Stimulated activated CD4-positive, alpha-beta T cell treated with anti-CD3 and anti-CD28 coated beads, Interleukin-12 subunit alpha, Interleukin-12 subunit beta, amount 100 ng/mL, for 48 hours (primary cell): ENCODE measurements around the gene CAPS2.
"Not testable (repeated sequence)": the region's sequence is repeated elsewhere in the genome, so short reads cannot be mapped to it uniquely, and the experiment has no call there.

Experiments
- DNase-seq, 3 donors: peaks; one replicate each; pipeline ENCODE4 v3.0.0-alpha.2; 2020; ENCODE audit warnings: low read depth in 2 of 3, low spot score in 1 of 3

The CAPS2 gene

DNA sequence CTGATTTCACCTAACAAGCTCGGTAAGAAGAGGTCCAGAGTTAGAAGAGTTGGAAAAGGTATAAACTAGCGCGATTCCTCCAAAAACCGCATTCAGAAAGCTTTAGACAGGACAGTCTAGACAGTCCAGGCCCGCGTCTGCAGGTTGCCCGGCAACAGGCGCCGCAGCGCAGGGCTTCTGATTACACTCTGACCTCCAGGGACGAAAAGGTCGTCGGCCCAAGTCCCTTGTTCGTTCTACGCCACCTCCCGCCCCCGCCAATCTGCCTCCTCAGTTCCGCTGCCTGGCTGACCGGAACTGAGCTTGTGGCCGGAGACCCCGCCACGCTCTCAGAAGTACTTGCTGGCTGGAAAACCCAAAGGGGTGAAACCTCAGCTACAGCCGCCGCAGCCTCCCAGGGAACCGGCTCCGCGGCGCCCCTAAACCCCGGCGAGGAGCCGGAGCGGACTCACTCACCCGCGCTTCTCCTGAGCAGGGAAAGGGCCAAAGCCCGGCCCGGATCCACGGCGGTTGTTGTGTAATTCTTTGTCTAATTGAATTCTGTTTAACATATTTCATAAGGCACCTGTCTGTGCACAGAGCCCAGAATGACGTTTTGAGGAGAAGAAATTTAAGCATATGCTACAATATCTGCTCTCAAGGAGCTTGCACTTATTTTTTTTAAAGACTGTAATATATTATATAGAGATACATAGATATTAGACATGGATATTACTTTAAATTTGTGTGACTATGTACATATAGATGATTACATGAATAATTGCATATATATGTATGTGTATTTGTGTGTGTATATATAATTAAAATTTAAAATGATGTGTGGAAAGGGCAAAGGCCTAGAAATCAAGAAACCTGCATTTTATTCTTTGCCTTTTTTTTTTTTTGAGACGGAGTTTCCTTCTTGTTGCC is at the start of gene CAPS2:
CAPS2 (minus strand) TSS at position 407 of the 909 bp plus-strand sequence. CDS start 3,826 bp downstream, outside the sequence.
- peak; percentile 46 to 63 (median 57) for DNase-seq

DNA sequence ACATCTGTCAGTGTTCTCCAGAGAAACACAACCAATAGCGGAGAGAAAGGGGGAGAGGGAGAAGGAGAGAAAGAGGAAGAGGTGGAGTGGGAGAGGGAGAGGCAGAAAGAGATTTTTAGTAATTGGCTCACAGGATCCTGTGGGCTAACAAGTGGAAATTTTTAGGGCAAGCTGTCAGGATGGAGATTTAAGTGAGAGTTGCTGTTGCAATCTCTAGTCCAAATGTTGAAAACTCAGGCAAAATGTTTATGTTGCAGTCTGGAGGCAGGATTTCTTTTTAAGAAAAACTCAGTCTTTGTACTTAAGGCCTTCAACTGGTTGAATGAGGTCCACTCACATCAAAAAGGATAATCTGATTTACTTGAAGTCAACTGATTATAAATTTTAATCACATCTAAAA is 48.2 kb upstream of the CAPS2 start:
- no peak for DNase-seq

DNA sequence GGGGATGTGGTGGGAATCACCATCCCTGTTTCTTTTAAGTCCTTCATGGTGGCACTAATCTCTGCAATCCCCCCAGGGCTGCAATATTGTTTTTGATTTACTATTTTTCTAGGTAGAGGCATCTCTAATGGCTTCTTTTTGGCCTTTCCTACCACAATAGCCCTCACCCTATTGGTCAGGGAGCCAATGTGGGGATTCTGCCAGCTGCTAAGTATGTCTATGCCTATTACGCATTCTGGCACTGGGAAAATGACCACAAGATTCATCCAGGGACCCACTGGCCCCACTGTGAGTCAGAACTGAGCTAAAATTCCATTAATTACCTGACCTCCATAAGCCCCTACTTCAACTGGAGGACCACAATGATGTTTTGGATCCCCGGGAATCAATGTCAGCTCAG is 44.8 kb upstream of the CAPS2 start:
- no peak for DNase-seq

DNA sequence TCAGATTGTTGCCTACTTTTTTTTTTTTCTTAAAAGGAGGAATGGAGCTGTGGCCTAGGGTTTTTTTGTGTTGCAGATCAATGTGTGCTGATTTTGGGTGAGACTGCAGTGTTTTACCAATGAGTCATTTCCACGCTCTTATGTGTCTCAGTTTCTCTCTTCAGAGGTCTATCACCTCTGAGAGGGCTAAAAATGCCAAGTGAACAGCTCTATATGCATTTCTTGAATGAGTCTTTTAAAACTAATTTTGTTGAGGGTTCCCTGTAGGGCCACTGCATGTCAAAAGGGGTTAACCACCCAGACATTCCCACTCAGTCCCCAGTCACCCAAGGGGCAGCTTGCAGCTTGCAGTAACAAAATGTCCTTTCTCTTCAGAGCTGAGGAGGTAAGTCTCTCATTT is 36.5 kb upstream of the CAPS2 start:
- no peak for DNase-seq

DNA sequence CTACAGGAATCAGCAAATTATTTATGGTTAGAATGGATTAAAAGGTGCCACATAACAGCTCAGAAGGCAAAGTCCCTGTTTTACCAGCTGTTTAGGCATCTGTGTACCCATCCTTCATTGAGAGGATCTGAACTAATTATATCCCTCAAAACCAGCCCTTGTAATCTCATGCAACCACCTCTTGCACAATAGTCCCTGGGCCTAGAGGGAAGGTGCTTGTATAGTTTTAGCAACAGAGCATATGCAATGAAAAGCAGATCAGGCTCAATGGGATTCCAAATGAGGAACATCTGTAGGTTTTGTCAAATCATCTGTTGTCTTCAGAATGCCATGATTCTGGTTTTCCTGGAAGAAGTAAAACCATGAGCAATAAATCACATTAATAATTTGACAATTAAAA is 34.8 kb upstream of the CAPS2 start:
- no peak for DNase-seq

DNA sequence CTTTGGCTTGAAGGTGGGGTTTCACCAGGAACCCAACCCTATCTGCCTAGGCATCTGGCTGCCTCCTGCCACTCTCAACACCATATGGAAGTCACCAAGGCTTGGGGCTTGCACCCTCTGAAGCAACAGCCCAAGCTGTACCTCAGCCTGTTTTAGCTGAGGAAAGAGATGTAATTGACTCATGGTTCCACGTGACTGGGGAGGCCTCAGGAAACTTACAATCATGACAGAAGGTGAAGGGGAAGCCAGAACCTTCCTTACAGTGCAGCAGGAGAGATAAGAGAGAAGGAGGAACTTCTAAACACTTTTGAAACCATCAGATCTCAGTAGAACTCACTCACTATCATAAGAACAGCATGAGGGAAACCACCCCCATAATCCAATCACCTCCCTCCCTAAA is 31.3 kb upstream of the CAPS2 start:
- no peak for DNase-seq

DNA sequence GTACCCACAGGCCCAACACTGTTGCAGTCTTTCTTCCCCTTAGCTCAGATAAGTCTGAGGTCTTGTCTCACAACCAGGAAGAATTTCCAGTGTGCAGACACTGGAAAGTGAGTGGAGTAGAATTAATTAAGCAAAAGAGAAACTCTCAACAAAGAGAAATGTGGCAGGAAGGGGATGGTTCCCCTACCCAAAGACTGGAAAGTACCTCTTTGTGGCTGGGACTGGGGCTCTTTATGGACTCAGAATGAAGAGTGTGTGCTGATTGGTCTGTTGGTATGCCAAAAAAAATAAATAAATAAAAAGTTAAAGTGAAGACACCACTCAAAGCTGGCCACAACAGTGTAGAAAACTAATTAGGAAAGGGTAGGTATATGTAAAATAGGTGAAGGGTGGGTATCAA is 30.8 kb upstream of the CAPS2 start:
- DNase-seq: no peak

DNA sequence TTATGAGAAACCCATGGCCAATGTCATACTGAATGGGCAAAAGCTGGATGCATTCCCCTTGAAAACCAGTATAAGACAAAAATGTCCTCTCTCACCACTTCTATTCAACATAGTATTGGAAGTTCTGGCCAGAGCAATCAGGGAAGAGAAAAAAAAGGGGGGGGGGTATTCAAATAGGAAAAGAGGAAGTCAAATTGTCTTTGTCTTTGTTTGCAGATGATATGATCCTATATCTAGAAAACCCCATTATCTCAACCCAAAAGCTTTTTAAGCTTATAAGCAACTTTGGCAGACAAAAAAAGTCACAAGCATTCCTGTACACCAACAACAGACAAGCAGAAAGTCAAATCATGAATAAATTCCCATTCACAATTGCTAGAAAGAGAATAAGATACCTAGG is 23.9 kb upstream of the CAPS2 start:
- no peak for DNase-seq

DNA sequence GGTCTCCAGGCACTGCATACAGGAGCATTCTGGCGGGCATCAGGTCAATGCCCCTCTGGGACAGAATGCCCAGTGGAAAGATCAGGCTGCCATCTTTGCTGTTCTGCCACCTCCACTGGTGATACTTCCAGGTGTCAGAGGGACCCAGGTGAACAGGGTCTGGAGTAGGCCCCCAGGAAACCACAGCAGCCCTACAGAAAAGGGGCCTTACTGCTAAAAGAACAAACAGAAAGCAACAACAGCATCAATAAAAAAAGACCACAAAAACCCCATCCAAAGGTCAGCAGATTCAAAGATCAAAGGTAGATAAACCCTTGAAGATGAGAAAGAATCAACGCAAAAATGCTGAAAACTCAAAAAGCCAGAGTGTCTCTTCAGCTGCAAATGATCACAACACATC is 20.3 kb upstream of the CAPS2 start:
- no peak for DNase-seq

DNA sequence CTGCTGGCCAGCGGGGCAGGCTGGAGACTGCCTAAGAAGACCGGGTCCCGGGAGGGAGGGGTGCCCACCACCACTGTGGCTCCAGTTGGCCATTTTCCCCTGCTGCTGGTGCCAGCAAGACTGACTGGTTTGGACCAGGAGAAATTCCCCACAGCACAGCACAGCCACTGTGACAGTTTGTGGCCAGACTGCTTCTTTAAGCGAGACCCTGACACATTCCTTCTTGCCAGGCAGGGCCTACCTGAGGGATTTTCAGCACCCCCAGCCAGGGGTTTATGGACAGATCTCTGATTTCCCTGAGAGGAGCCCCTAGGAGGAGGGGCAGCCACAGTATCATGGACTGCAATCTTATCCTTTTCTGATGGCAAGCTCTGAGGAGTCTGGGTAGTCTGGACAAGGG is 19.8 kb upstream of the CAPS2 start:
- DNase-seq: no peak

DNA sequence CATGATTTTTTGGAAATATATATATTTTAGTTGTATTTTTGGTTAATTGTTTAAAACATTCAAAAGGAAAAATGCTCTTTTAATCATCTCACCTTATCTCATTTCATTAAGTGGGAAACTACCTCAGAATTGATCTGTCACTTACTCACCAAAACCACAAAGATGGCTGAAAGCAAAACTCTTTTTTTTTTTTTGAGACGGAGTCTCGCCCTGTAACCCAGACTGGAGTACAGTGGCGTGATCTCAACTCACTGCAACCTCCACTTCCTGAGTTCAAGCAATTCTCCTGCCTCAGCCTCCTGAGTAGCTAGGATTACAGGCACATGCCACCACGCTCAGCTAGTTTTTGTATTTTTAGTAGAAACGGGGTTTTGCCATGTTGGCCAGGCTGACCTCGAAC is 16.1 kb upstream of the CAPS2 start:
- not testable (repeated sequence) for DNase-seq

DNA sequence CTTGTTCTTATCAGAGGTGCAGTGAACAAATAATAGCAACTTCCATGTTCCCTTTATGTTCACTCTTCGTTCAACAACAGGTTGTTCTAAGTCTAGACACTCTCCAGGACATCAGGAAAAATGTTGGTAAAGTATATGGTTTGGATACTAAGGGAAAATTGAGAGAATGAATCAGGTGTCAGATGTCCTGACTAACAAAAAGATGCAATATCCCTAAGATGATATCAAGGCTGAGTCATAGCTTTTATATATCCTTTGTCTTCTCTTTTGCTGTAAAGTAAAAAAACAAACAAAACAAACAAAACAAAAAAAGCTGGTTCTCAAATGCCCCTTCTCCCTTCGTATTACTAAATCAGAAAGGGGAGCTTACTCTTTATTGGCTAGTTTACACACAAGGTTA is 15.4 kb upstream of the CAPS2 start:
- no peak for DNase-seq

DNA sequence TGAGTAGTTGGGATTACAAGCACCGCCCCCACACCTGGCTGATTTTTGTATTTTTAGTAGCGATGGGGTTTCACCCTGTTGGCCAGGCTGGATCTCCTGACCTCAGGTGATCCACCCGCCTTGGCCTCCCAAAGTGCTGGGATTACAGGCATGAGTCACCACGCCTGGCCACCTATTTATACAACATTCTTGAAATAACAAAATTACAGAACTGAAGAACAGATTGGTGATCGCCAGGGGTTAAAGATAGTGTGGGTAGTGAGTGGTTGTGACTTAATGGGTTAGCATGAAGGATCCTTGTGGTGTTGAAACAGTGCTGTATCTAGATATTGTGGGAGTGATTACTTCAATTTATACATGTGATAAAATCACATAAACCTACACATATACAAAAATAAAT is 11.7 kb upstream of the CAPS2 start:
- DNase-seq: no peak

DNA sequence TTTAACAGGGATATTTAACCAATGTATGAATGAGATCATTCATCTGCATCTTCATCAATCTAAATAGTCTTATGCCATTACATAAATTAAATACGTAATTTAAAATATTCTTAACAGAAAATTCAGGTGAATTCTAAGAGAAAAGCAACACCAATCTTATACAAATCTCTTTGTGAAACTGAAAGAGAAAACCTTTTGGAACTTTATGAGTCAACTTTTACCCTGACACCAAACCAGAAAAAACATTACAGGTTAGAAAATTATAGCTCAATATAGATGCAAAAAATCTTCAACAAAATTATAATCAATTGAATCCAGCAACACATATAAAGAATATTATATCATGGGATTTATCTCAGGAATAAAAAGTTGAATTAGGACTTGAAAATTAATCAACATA is 7.8 kb upstream of the CAPS2 start:
- no peak for DNase-seq

DNA sequence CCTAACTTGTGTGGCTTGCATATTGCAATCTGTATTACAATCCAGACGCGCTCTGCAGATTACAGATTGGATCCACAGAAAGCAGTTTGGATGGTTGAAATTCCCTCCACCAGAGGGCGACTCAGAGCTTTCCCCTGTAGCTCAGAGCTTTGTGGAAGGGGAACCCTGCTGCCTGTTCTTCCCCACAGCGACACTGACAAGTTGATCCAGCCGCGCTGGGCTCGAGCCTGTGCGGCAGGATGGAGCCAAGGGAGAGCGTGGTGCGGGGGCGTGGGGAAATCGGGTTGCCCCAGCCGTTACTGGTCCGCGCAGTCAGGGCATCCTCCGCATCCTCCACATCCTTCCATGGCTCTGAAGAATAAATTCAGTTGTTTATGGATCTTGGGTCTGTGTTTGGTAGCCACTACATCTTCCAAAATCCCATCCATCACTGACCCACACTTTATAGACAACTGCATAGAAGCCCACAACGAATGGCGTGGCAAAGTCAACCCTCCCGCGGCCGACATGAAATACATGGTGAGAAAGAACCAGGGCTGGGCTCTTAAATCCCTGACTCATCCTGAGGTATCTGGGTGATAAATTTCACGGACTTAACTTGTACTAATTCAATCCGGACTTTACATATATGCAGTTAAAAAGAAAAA is 4.4 kb upstream of the CAPS2 start, which contains the start of gene GLIPR1L1:
GLIPR1L1 (plus strand) TSS at position 287 of the 647 bp plus-strand sequence; CDS start at position 346, 59 bp downstream.
- DNase-seq: peak; percentile 62 to 83 (median 78)

DNA sequence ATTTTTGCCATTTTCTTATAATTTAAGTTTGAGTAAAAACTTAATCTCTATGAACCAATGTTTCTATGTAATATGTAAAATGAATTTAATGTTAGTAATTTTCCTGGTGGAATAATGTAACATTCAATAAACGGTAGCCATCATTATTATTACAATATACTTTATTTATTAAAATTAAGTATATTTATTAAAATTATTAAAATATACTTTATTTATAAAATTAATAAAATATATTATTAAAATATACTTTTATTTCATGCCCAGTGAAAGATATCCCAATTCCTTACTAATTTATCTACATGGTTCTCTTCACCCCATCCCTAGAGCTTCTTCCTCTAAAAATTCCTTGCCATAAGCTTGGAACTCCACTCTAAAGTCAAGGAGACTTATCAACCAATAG is 2.5 kb downstream of the CAPS2 start:
- no peak for DNase-seq

DNA sequence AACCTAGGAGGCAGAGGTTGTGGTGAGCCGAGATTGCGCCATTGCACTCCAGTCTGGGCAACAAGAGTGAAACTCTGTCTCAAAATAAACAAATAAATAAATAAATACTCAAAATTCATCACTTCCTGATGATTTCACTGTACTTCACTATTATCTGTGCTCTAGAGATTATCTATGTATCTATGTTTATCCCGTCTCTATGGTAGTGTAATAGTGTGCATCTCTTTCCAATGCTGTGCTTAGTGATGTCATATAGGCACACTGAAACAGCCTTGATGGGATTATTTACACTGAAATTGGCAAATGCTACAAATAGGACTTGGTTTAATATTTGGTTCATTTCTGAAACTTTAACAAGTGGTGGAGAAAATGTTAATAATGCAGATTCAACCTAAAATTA is 6.5 kb downstream of the CAPS2 start:
- no peak for DNase-seq

DNA sequence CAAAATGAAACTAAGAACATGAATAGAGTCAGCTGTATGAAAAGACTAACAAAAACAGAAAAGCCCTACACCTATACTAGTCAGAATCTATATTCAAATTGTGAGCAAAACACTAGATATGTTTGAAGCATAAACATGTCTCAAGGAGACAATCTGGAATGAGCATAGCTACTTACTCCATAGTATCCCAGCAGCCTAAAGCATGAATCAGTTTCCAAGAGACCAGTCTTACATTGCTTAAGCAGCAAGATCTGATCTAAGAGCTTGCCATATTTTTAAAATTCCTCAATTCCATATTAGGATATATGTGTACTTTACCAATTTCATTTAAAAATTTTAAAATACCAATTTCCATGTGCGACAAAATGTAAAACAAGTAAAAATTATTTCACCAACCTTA is 7.7 kb downstream of the CAPS2 start:
- no peak for DNase-seq

DNA sequence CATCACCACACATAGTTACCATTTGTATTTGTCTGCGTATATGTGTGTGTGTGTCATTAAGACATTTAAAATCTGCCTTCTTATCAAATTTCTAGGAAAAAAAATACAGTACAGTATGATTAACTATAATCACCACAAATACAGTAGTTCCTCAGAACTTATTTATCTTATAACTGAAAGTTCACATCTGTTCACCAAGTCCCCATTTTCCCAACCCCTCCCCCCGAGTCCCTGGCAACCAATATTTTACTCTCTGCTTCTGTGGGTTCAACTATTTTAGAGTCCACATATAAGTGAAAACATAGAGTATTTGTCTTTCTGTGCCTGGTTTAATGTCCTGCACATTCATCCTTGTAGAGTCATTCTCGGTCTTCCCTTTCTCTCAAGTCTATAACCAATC is 12.3 kb downstream of the CAPS2 start:
- DNase-seq: no peak

DNA sequence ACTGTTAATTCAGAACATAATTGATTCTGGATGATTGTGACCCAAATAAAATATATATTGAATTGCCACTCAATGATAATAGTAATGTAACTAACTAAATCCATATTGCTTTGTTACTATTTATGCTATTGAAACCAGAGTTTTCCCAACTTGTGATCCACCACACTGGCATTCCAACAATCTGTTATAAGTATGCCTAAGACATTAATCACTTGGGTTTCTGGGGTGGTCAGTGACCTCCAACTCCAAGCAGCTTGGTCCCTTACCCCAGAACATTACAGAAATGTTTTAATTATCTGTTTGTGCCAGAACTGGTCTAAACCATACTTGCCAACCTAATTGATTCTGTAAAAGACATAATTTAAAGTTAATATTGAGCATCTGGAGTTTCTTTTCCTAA is 14.6 kb downstream of the CAPS2 start:
- no peak for DNase-seq

DNA sequence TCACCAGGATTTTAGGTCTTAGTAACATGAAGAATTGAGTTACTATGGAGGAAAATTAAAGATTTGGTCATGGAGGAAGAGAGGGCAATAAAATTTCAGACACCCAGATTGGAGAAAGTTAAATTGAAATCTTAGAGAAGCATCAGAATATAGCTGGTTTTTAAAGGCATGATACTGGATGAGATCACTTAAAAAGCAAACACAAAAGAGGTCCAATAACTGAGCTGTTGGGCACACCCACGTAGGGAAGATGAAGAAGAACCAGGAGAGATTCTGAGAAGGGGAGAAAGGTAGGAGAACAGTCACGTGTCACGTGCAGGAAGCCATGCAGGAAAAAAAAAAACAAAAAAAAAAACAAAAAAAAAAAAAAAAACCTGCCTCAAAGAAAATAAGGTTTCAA is 18.8 kb downstream of the CAPS2 start:
- no peak for DNase-seq

DNA sequence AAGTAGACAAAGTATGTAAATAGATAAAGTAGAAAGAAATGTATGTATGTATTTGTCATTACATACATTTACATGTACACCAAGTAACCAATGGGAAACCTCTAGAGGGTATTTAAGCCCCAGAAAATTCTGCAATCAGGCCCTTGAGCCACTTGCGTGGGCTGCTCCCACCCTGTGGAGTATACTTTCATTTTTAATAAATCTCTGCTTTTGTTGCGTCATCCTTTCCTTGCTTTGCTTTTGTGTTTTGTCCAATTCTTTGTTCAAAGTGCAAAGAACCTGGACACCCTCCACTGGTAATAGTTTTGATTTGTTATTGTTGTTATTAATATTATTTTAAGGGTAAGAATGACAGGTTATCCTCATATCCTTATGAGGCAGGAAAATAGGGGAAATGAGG is 21.8 kb downstream of the CAPS2 start:
- DNase-seq: no peak
